Common myeloid progenitor, CD34-positive (primary cell): ENCODE results near the gene CFAP52.
A peak's percentile ranks its signal among the peaks of the same experiment; 100 is the strongest.

Experiments
- CTCF ChIA-PET: fragments of 350-600 bp; sonication (Branson Sonifier 250); formaldehyde crosslinking; loops from one replicate; lab custom pipeline; 2021; ENCODE audit warnings: antibody characterized with exemption; lab: Charles Lee
- POLR2A ChIA-PET: fragments of 350-600 bp; sonication (Branson Sonifier 250); formaldehyde crosslinking; loops from one replicate; lab custom pipeline; 2021; ENCODE audit warnings: antibody characterized with exemption; lab: Charles Lee
- DNase-seq, 3 donors: peaks; one replicate each; pipeline versions ENCODE4 v3.0.0 to v3.0.0-alpha.2; 2013
- H3K27ac ChIP-seq, 2 experiments: 1 replicate in 1 of 2; 2 replicates in 1 of 2; pipeline ENCODE4 v1.7.0; 2013; ENCODE audit warnings: inconsistent platforms in 2 of 2, low read length in 2 of 2, mild to moderate bottlenecking in 2 of 2, low read depth in 1 of 2, moderate library complexity in 1 of 2; ENCODE audit not compliant: severe bottlenecking in 2 of 2, insufficient read depth in 1 of 2, poor library complexity in 1 of 2
- H3K27me3 ChIP-seq, 5 experiments: replicated peaks in 2 of 5; 1 replicate in 3 of 5; 2 replicates in 2 of 5; pipeline versions ENCODE4 v1.6.1 to v1.7.0; 2013; ENCODE audit warnings: low read length in 4 of 5, mild to moderate bottlenecking in 2 of 5, moderate library complexity in 2 of 5, inconsistent platforms in 1 of 5; ENCODE audit not compliant: insufficient read depth in 5 of 5, control insufficient read depth in 4 of 5
- H3K36me3 ChIP-seq, 4 experiments: 1 replicate in 2 of 4; 2 replicates in 2 of 4; pipeline versions ENCODE4 v1.6.1 to v1.7.0; 2013; ENCODE audit warnings: low read length in 3 of 4, control low read depth in 1 of 4, mild to moderate bottlenecking in 1 of 4; ENCODE audit not compliant: control insufficient read depth in 4 of 4, insufficient read depth in 4 of 4
- H3K4me1 ChIP-seq, 4 experiments: 1 replicate in 3 of 4; 2 replicates in 1 of 4; pipeline versions ENCODE4 v1.6.1 to v1.7.1; 2013; ENCODE audit warnings: low read length in 3 of 4, mild to moderate bottlenecking in 3 of 4, control low read depth in 1 of 4, inconsistent platforms in 1 of 4, moderate library complexity in 1 of 4; ENCODE audit not compliant: control insufficient read depth in 4 of 4, insufficient read depth in 4 of 4; ENCODE audit errors: control extremely low read depth in 1 of 4
- H3K4me3 ChIP-seq, 7 experiments: 1 replicate in 4 of 7; 2 replicates in 3 of 7; pipeline versions ENCODE4 v1.5.1 to v1.7.0; 2013; ENCODE audit warnings: mild to moderate bottlenecking in 7 of 7, low read length in 6 of 7, moderate library complexity in 6 of 7, inconsistent platforms in 2 of 7, low read depth in 2 of 7, control low read depth in 1 of 7; ENCODE audit not compliant: insufficient read depth in 4 of 7, control insufficient read depth in 1 of 7; ENCODE audit errors: extremely low read depth in 1 of 7
- H3K9me3 ChIP-seq, 5 experiments: 1 replicate in 4 of 5; 2 replicates in 1 of 5; pipeline versions ENCODE4 v1.6.1 to v1.7.1; 2013; ENCODE audit warnings: low read length in 4 of 5, mild to moderate bottlenecking in 2 of 5, inconsistent platforms in 1 of 5, low read depth in 1 of 5, moderate library complexity in 1 of 5; ENCODE audit not compliant: control insufficient read depth in 4 of 5, insufficient read depth in 2 of 5; ENCODE audit errors: control extremely low read depth in 1 of 5
- WGBS: methylation state at CpG from one replicate; pipeline ENCODE4 v1.1.5; 2013; ENCODE audit not compliant: insufficient coverage; 5-methylcytosine and 5-hydroxymethylcytosine counted together

CFAP52 gene

GRCh38 chr17:9643611-9644010, 67.2 kb downstream of the CFAP52 start:
- no peak for DNase-seq
- H3K36me3 ChIP-seq = no peaks in the 10 kb centered on the region
- H3K9me3 ChIP-seq = no peaks in the 10 kb centered on the region
- H3K27me3 ChIP-seq = peaks cover 0 to 7% (median 4%) of the 10 kb centered on the region in 5 experiments
- H3K4me3 ChIP-seq = no peak overlapping the region
- POLR2A ChIA-PET = no interaction called here
- H3K27ac ChIP-seq = no peak overlapping the region
- CTCF ChIA-PET = interaction anchor here (1.0 kb wide), 1 partner anchor 9 kb away, joined by 3 read pairs; no protein-coding TSS in a partner anchor
- WGBS = 96% methylated on average over 5 of the region's 5 CpGs
- H3K4me1 ChIP-seq = peaks cover 3 to 23% (median 16%) of the 10 kb centered on the region in 4 experiments

GRCh38 chr17:9644910-9645751, 68.7 kb downstream of the CFAP52 start, which contains the start of gene USP43:
TSS of gene USP43 (plus strand) at chr17:9645517. CDS start at chr17:9645633, 116 bp downstream.
- WGBS = under 1% methylated on average over 64 of the region's 72 CpGs
- H3K9me3 ChIP-seq = no peaks in the 10 kb centered on the region
- CTCF ChIA-PET = interaction anchor here (1.0 to 2.0 kb wide), 4 partner anchors 10 to 69 kb away, joined by 3 to 10 read pairs (median 6); partner anchors contain the start of genes CFAP52 and STX8
- H3K27me3 ChIP-seq = peaks cover 0 to 7% (median 4%) of the 10 kb centered on the region in 5 experiments
- POLR2A ChIA-PET = no interaction called here
- no peaks in the 10 kb centered on the region for H3K36me3 ChIP-seq
- H3K4me1 ChIP-seq = peaks cover 3 to 23% (median 16%) of the 10 kb centered on the region in 4 experiments
- DNase-seq = peak; percentile 30 to 80 (median 78)
- H3K4me3 ChIP-seq = peak within 1 kb of the TSS; percentile 64 to 86 (median 80)
- peak within 1 kb of the TSS in 1 of 2 experiments; percentile 3 for H3K27ac ChIP-seq

- no peaks in the 10 kb centered on the region for H3K9me3 ChIP-seq
- peak overlapping the region; percentile 64 to 86 (median 80) for H3K4me3 ChIP-seq
- ChIA-PET POLR2A (no interaction called here), CTCF (interaction anchor here (1.7 to 2.0 kb wide), 3 partner anchors 10 to 70 kb away, joined by 3 to 10 read pairs (median 9); partner anchors contain the start of genes CFAP52 and STX8)
- DNase-seq = peak; percentile 56 to 75 (median 61)
- no peak overlapping the region for H3K27ac ChIP-seq
- H3K27me3 ChIP-seq = peaks cover 0 to 7% (median 4%) of the 10 kb centered on the region in 5 experiments
- H3K4me1 ChIP-seq = peaks cover 3 to 23% (median 16%) of the 10 kb centered on the region in 4 experiments
- no peaks in the 10 kb centered on the region for H3K36me3 ChIP-seq
- 1% methylated on average over 48 of the region's 51 CpGs for WGBS
Observed at GRCh38 chr17:9645851-9646545, 69.6 kb downstream of the CFAP52 start.

GRCh38 chr17:9646546-9646885, 70.1 kb downstream of the CFAP52 start:
- Histone ChIP-seq H3K4me3 (peak overlapping the region; percentile 8 to 86 (median 80)), H3K4me1 (peaks cover 3 to 23% (median 16%) of the 10 kb centered on the region in 4 experiments), H3K36me3 (no peaks in the 10 kb centered on the region), H3K27ac (no peak overlapping the region), H3K9me3 (no peaks in the 10 kb centered on the region), H3K27me3 (peaks cover 0 to 7% (median 4%) of the 10 kb centered on the region in 5 experiments)
- POLR2A ChIA-PET = no interaction called here
- DNase-seq = no peak
- WGBS = 72% methylated on average over 8 of the region's 8 CpGs
- CTCF ChIA-PET = interaction anchor here (1.7 to 2.0 kb wide), 3 partner anchors 11 to 70 kb away, joined by 3 to 10 read pairs (median 9); partner anchors contain the start of genes CFAP52 and STX8

- Histone ChIP-seq H3K27ac (no peak overlapping the region), H3K9me3 (no peaks in the 10 kb centered on the region), H3K4me1 (peaks cover 3 to 23% (median 16%) of the 10 kb centered on the region in 4 experiments), H3K27me3 (peaks cover 0 to 7% (median 4%) of the 10 kb centered on the region in 5 experiments), H3K36me3 (no peaks in the 10 kb centered on the region), H3K4me3 (no peak overlapping the region)
- POLR2A ChIA-PET = no interaction called here
- CTCF ChIA-PET = interaction anchor here (1.7 to 2.0 kb wide), 3 partner anchors 12 to 71 kb away, joined by 3 to 10 read pairs (median 9); partner anchors contain the start of genes CFAP52 and STX8
- WGBS = no CpG with 5 or more reads among the region's 4 CpGs
- peak in 1 of 3 donors; percentile 11 for DNase-seq
Observed at GRCh38 chr17:9647014-9647413, 70.6 kb downstream of the CFAP52 start.

GRCh38 chr17:9648521-9649110, 72.2 kb downstream of the CFAP52 start:
- WGBS = 100% methylated on average over 2 of the region's 3 CpGs
- ChIA-PET CTCF (no interaction called here), POLR2A (no interaction called here)
- no peak overlapping the region for H3K27ac ChIP-seq
- H3K36me3 ChIP-seq = no peaks in the 10 kb centered on the region
- peaks cover 3 to 23% (median 16%) of the 10 kb centered on the region in 4 experiments for H3K4me1 ChIP-seq
- H3K27me3 ChIP-seq = peaks cover 0 to 7% (median 4%) of the 10 kb centered on the region in 5 experiments
- no peak for DNase-seq
- no peaks in the 10 kb centered on the region for H3K9me3 ChIP-seq
- no peak overlapping the region for H3K4me3 ChIP-seq
